Vagina (tissue), 2 donors: ENCODE data around the gene ELANE.

Source experiments
- POLR2A ChIP-seq, 2 donors: fragments of 450-650 bp; IDR thresholded peaks; one replicate each; pipeline ENCODE4 v1.6.1; 2017; ENCODE audit warnings: antibody characterized with exemption in 2 of 2, mild to moderate bottlenecking in 2 of 2, moderate library complexity in 2 of 2
- POLR2AphosphoS5 ChIP-seq, 2 donors: sonication (generic); formaldehyde crosslinking; IDR thresholded peaks; one replicate each; pipeline ENCODE4 v1.9.0; 2017; ENCODE audit warnings: antibody characterized with exemption in 2 of 2, mild to moderate bottlenecking in 2 of 2, low read depth in 1 of 2; ENCODE audit not compliant: insufficient read depth in 1 of 2
- TF ChIP-seq, protein P1 (sequence below), 3 experiments: fragments of 450-650 bp in 2 of 3; fragments of 200-600 bp in 1 of 3; sonication (generic) in 1 of 3; IDR thresholded peaks; one replicate each; pipeline ENCODE4 v1.5.1; 2017 to 2019; ENCODE audit warnings: antibody characterized with exemption in 3 of 3, mild to moderate bottlenecking in 2 of 3, moderate library complexity in 2 of 3

- TF ChIP-seq, protein P1, sequence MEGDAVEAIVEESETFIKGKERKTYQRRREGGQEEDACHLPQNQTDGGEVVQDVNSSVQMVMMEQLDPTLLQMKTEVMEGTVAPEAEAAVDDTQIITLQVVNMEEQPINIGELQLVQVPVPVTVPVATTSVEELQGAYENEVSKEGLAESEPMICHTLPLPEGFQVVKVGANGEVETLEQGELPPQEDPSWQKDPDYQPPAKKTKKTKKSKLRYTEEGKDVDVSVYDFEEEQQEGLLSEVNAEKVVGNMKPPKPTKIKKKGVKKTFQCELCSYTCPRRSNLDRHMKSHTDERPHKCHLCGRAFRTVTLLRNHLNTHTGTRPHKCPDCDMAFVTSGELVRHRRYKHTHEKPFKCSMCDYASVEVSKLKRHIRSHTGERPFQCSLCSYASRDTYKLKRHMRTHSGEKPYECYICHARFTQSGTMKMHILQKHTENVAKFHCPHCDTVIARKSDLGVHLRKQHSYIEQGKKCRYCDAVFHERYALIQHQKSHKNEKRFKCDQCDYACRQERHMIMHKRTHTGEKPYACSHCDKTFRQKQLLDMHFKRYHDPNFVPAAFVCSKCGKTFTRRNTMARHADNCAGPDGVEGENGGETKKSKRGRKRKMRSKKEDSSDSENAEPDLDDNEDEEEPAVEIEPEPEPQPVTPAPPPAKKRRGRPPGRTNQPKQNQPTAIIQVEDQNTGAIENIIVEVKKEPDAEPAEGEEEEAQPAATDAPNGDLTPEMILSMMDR (IDR thresholded peaks at IDR 0.05): no peak
- TF ChIP-seq POLR2A (IDR thresholded peaks at IDR 0.05): no peak
- TF ChIP-seq POLR2AphosphoS5 (IDR thresholded peaks at IDR 0.05; ENCODE audit: insufficient read depth in 1 of 2, low read depth in 1 of 2): no peak
Measured at GRCh38 chr19:805600-806550, 46.2 kb upstream of the ELANE start.
